Fibroblast of mammary gland (primary cell): Measurements from ENCODE around the gene ZNF610.

ENCODE experiments used
- DNase-seq: peaks from one replicate; pipeline ENCODE4 v3.0.0-alpha.2; 2010; ENCODE audit warnings: low read depth
- H3K4me3 ChIP-seq: 2 replicates; pipeline ENCODE4 v1.5.1; 2011; ENCODE audit warnings: low read depth, mild to moderate bottlenecking, low read length, moderate library complexity; ENCODE audit not compliant: control insufficient read depth
- TF ChIP-seq, protein P1 (sequence below): conservative IDR thresholded peaks from 2 replicates; pipeline ENCODE4 v1.5.1; 2011; ENCODE audit warnings: low read depth, low read length, inconsistent platforms; ENCODE audit not compliant: control insufficient read depth, insufficient read depth

ZNF610 gene

DNA sequence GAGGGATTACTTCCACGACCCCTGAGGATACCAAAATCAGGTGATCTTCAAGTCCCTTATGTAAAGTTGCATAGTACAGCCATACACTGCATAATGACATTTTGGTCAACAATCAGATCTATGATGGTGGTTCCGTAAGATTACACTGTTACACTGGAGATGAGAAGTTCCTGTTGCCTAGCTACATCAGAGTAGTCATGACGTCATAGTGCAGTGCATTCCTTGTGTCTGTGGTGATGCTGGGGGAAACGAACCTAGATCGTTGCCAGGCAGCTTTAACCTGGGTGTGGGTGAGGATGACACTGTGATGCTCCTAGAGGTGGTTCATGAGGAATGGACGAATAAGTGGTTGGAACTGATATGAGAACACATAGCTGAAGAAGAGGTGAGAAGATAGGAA lies 9.1 kb downstream of the ZNF610 start:
- no peak overlapping the region for H3K4me3 ChIP-seq
- TF ChIP-seq, protein P1, sequence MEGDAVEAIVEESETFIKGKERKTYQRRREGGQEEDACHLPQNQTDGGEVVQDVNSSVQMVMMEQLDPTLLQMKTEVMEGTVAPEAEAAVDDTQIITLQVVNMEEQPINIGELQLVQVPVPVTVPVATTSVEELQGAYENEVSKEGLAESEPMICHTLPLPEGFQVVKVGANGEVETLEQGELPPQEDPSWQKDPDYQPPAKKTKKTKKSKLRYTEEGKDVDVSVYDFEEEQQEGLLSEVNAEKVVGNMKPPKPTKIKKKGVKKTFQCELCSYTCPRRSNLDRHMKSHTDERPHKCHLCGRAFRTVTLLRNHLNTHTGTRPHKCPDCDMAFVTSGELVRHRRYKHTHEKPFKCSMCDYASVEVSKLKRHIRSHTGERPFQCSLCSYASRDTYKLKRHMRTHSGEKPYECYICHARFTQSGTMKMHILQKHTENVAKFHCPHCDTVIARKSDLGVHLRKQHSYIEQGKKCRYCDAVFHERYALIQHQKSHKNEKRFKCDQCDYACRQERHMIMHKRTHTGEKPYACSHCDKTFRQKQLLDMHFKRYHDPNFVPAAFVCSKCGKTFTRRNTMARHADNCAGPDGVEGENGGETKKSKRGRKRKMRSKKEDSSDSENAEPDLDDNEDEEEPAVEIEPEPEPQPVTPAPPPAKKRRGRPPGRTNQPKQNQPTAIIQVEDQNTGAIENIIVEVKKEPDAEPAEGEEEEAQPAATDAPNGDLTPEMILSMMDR = no peak
- DNase-seq = no peak

DNA sequence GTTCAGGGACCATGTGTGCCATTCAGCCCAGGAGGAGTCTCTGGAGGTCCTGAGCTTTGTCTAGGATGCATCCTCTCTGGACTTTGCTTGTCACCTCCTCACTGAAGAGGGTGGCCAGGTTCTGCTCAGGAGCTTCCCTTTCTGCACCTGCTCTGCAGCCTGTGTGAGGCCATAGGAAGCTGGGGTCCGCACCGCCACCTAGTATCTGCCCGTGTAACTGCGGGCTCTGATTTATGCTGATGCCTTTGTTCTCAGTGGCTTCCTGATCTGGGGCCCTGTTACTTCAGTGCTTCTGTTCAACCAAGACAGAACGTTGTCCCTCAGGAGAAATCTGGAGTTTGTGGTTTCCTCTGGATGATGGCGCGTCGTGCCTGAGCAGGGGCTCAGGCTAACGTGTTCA lies 15.5 kb downstream of the ZNF610 start:
- TF ChIP-seq, protein P1 = no peak
- no peak for DNase-seq
- H3K4me3 ChIP-seq = no peak overlapping the region

DNA sequence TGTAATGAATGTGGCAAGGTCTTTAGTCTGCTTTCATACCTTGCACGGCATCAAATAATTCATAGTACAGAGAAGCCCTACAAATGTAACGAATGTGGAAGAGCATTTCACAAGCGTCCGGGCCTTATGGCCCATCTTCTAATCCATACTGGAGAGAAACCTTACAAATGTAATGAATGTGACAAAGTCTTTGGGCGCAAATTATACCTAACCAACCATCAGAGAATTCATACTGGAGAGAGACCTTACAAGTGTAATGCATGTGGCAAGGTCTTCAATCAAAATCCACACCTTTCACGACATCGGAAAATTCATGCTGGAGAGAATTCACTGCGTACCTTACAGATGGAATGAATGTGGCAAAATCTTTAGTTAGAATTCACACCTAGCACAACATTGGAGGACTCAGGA lies 30.4 kb downstream of the ZNF610 start:
- TF ChIP-seq, protein P1 = no peak
- no peak for DNase-seq
- no peak overlapping the region for H3K4me3 ChIP-seq

DNA sequence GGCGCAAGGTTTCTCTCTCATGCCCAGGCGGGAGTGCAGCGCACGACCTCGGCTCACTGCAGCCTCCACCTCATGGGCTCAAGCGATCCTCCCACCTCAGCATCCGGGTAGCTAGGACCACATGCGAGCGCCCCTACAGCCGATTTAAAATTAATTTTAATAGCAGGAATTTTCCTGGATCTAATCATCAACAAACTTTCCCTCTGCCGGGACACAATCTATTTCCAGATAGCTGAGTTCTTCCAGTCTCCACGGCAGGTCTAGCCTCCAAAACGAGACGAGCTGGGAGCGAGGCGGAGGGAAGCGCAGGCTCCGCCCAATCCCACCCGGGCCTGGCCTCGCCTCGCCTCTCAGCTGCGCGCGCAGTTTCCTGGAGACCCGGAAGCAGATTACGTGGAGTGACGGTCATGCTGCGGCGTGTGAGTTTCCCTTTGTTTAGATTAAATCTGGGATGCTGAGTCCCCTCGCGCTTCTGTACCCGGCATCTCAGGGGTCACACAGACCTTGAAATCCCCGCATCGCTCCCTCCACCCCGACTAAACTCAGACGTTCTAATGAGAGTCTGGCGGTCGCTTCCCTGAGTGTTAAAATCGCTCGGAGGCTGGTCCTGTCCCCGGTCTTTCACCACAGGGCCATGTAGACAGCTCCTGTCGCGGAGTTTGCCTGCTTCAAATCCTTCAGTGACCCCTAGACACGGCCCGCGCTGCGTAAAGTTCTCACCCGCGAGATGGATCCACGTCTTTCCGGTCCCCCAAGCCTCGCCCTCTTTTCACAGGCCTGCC lies 33.7 kb downstream of the ZNF610 start, which contains the start of gene ZNF880:
Gene ZNF880 (plus strand): TSS at position 365 of the 782 bp plus-strand sequence. CDS start 43 bp downstream, at position 408.
- TF ChIP-seq, protein P1 = no peak
- H3K4me3 ChIP-seq = peak within 1 kb of the TSS; percentile 92
- DNase-seq = peak; percentile 90

DNA sequence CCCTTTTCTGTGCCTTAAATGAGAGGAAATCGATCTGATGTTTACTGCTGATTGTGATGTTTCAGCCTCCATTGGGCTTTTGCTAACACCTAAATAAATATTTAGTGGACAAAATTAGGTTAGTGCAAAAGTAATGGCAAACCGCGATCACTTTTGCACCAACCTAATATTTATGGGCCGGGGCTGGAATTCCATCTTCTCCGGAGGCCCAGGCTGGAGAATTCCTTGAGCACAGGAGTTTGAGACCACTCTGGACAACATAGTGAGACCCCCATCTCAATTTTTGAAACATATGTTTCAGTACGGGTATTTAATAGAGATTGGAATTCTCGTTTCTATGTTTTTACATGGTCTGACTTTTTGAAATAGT lies 34.3 kb downstream of the ZNF610 start:
- TF ChIP-seq, protein P1 = no peak
- no peak for DNase-seq
- H3K4me3 ChIP-seq = peak overlapping the region; percentile 92

DNA sequence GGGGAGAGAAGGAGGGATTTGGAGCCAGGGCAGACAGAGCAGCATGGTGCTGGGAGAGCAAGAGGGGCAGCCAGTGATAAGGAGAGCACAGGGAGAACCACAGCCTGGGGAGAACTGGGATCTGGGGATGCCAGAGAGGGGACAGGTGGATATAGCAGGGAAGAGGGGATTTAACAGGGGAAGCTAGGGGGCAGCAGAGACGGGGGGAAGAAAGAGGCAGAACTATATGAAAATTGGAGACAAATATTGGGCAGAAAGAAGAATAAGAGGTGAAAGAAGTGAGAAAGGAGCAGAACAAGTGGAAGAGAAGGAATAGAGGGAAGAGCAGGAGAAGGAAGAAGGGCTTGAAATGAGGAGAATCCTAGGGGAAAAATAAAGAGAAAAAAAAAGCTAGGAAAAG lies 55.1 kb downstream of the ZNF610 start:
- TF ChIP-seq, protein P1 = no peak

More for the DNA sequence above, 55.1 kb downstream of the ZNF610 start:
- DNase-seq = no peak
- H3K4me3 ChIP-seq = no peak overlapping the region
